ENCODE data around the gene AKIRIN1. TPM values are rescaled to one million over a fixed set of nuclear protein-coding genes. Genes with fewer than 3 reads are reported as not detected.

AKIRIN1 gene
- total RNA-seq, 1 experiment from 2014 or later, result 80.0 TPM

DNA sequence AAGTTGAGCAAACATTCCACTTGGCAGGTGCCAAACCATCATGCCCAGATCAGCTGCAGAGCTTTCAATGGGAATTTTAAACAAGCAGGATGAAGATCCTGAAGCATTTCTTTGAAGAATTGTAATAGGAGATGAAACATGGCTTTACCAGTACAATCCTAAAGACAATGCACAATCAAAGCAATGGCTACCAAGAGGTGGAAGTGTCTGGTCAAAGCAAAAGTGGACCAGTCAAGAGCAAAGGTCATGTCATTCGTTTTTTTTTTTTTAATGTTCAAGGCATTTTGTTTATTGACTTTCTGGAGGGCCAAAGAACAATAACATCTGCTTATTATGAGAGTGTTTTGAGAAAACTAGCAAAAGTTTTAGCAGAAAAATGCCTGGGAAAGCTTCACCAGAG, 32.1 kb downstream of the AKIRIN1 start:
- Histone ChIP-seq H4K20me1 (ENCODE audit: insufficient read depth) (0 out of 2 replicates have a peak, but pooled peaks cover 8% of the 10 kb centered on the region), H3K36me3 (ENCODE audit: low read depth) (no peaks in the 10 kb centered on the region), H2AFZ (no peak overlapping the region), H3F3A (ENCODE audit: insufficient read depth, low read depth) (no peaks in the 10 kb centered on the region), H3K27ac (no peak overlapping the region), H3K9me3 (ENCODE audit: insufficient read depth, low read depth) (no peaks in the 10 kb centered on the region), H3K4me1 (replicated peaks; ENCODE audit: insufficient read depth) (peaks cover 6% of the 10 kb centered on the region), H3K27me3 (ENCODE audit: insufficient read depth, low read depth) (no peaks in the 10 kb centered on the region), H3K4me2 (no peak overlapping the region), H3K9me2 (ENCODE audit: insufficient read depth) (no peaks in the 10 kb centered on the region), H3K4me3 (no peak overlapping the region), H3K79me2 (ENCODE audit: low read depth) (peaks cover 19% of the 10 kb centered on the region)
- no peak for TF ChIP-seq EZH2 (IDR thresholded peaks at IDR 0.05; ENCODE audit: low read depth)
- TF ChIP-seq CTCF (conservative IDR thresholded peaks at IDR 0.05), result no peak
- no TSS peak for BruUV-seq (replicated peaks)
- intact Hi-C loops (cut with micrococcal nuclease; ENCODE audit: unreplicated experiment), result no loop called here
- POLR2A ChIA-PET (ENCODE audit: unreplicated experiment), result no interaction called here
- no peak for DNase-seq
- CTCF ChIA-PET, result no interaction called here

DNA sequence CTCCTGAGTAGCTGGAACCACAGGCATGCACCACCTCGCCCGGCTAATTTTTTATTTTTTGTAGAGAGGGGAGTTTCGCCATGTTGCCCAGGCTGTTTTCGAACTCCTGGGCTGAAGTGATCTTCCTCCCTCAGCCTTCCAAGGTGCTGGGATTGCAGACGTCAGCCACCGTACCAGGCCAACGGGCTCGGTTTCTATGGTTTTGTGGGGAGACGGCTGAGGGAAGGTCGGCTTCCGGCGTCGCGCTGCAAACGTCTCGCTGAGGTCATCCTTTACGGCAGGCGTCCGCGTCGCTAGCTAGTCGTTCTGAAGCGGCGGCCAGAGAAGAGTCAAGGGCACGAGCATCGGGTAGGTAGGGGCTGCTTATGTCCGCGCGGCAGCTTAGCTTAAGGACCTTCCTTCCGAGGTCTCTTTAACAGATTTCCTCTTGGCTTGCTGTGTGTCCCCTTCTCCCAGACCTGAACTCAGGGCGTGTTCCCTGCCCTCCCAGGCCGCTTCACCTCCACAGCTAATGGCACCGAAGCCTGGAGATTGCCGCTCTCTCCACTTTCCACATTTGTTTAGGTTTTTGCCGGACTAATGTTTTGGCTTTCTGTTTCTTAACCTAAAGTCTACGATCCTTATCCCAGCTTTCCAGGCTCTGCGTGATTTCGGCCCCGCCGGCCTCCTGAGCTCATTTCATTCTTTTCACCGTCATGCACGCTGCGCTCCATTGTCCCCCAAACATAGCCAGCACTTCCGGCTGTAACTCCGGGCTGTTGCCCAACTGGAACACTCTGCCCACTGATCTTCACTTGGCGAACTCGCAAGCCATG, 35.2 kb downstream of the AKIRIN1 start, which contains the start of gene NDUFS5:
Gene NDUFS5 (plus strand): TSS at position 300 of the 815 bp plus-strand sequence. CDS start 2,375 bp downstream, outside the sequence.
- intact Hi-C loops (cut with micrococcal nuclease; ENCODE audit: unreplicated experiment), result loop anchor here (1.0 to 5.0 kb wide), 4 partner anchors 34 to 167 kb away; partner anchors contain the start of genes AKIRIN1, MYCBP and RRAGC
- BruUV-seq (replicated peaks), result no TSS peak
- H3K79me2 ChIP-seq (ENCODE audit: low read depth), result peaks cover 48% of the 10 kb centered on the region

More for the DNA sequence above, 35.2 kb downstream of the AKIRIN1 start, which contains the start of gene NDUFS5:
- Histone ChIP-seq H4K20me1 (ENCODE audit: insufficient read depth) (peaks cover 13% of the 10 kb centered on the region; the same call in 1 of the 2 replicates), H3K9me2 (ENCODE audit: insufficient read depth) (no peaks in the 10 kb centered on the region), H3K4me3 (peak within 1 kb of the TSS; percentile 86), H3F3A (ENCODE audit: insufficient read depth, low read depth) (no peaks in the 10 kb centered on the region), H3K36me3 (ENCODE audit: low read depth) (peaks cover 15% of the 10 kb centered on the region), H3K9me3 (ENCODE audit: insufficient read depth, low read depth) (no peaks in the 10 kb centered on the region), H3K27ac (peak within 1 kb of the TSS; percentile 81), H3K4me2 (peak within 1 kb of the TSS; percentile 87), H2AFZ (peak within 1 kb of the TSS; percentile 97), H3K4me1 (replicated peaks; ENCODE audit: insufficient read depth) (peaks cover 6% of the 10 kb centered on the region), H3K27me3 (ENCODE audit: insufficient read depth, low read depth) (no peaks in the 10 kb centered on the region)
- ChIA-PET CTCF (interaction anchor here (0.6 to 1.0 kb wide), 3 partner anchors 23 to 69 kb away, joined by 3 to 8 read pairs (median 5); no protein-coding TSS in a partner anchor), POLR2A (ENCODE audit: unreplicated experiment) (interaction anchor here (0.6 to 1.4 kb wide), 15 partner anchors 20 to 1175 kb away, joined by 3 to 9 read pairs (median 5); no protein-coding TSS in a partner anchor)
- TF ChIP-seq CTCF (conservative IDR thresholded peaks at IDR 0.05) (no peak), EZH2 (IDR thresholded peaks at IDR 0.05; ENCODE audit: low read depth) (no peak)
- peak; percentile 83 to 89 for DNase-seq

All from PC-9 (cell line).